ENCODE measurements around the gene GNG7. TPM values are rescaled to one million over a fixed set of nuclear protein-coding genes. Genes with fewer than 3 reads are reported as not detected.
"Not testable (repeated sequence)": the region's sequence is repeated elsewhere in the genome, so short reads cannot be mapped to it uniquely, and the experiment has no call there.

GNG7 gene
- total RNA-seq, 2 experiments from 2014 or later = 1.1 to 1.2 TPM

DNA sequence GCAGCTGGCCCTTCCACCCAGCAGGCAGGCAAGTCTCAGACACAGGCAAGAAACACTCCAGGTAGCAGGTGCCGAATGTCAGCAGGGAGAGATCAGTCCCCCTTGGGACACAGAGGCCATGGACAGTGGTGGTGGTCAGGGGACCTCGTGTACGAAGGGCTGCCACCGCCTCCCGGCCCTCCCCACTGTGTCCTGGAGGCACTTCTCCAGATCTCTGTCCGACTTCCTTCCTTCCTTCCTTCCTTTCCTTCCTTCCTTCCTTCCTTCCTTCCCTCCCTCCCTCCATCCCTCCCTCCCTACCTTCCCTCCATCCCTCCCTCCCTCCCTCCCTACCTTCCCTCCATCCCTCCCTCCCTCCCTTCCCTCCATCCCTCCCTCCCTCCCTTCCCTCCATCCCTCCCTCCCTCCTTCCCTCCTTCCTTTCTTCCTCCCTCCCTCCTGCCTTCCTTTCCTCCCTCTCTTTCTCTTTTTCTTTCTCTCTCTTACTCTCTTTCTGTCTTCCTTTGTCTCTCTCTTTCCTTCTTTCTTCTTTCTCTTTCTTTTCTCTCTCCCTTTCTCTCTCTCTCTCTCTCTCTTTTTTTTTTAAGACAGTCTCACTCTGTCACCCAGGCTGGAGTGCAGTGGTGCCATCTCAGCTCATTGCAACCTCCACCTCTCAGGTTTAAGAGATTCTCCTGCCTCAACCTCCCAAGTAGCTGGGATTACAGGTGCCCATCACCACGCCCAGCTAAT, 51.3 kb downstream of the GNG7 start:
- not testable (repeated sequence) for H3K27me3 Mint-ChIP-seq

DNA sequence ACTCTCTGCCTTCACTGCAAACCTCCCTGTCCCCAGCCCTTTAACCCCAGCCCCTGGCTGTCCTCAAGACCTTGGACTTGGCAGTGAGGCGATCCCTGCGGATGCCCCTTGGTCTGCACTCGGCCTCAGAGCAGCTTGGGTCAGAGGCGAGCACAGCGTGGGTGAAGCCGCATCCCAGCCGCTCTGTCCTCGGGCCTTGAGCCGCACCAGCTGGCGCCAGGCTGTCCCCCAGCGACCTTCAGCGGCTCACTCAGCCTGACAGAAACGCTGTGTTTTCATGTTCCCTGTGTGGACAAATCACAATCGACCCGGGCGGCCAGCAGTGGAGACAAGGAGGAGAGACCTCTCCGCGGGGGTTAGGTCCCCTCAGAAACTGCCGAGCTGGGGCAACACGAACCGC, 52.0 kb downstream of the GNG7 start:
- H3K9me3 Mint-ChIP-seq = no peaks in the 10 kb centered on the region
- CTCF ChIA-PET = no interaction called here
- POLR2A ChIA-PET = no interaction called here
- H3K27me3 Mint-ChIP-seq = no peaks in the 10 kb centered on the region
- H3K36me3 Mint-ChIP-seq (ENCODE audit: low read depth) = no peaks in the 10 kb centered on the region
- no peaks in the 10 kb centered on the region for H3K4me1 Mint-ChIP-seq
- no peak overlapping the region for H3K27ac Mint-ChIP-seq
- no peak overlapping the region for H3K4me3 Mint-ChIP-seq
- DNase-seq = no peak

More for the DNA sequence above, 51.3 kb downstream of the GNG7 start:
- POLR2A ChIA-PET; H3K4me1 Mint-ChIP-seq; H3K9me3 Mint-ChIP-seq; H3K27ac Mint-ChIP-seq; H3K36me3 Mint-ChIP-seq (ENCODE audit: low read depth); H3K4me3 Mint-ChIP-seq; DNase-seq: not testable (repeated sequence)
- CTCF ChIA-PET = interaction anchor here (0.7 kb wide), 1 partner anchor 11 kb away, joined by 3 read pairs; no protein-coding TSS in a partner anchor

DNA sequence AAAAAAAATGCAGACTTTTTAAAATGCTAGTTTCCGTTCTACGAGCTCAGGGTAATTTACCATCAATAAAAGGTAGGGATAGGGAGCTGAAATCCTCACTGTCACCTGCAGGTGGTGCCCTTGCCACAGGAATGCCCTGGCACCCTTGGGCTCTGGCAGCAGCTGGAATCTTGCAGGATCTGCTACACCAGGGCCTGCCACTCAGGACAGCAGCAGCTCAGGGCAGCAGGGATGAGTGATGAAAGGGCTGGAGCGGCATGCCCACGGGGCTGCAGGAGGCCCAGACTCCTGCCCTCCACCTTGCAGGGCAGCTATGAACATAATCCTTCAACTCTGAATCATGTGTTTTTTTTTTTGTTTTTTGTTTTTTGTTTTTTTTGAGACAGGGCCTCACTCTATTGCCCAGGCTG, 54.0 kb downstream of the GNG7 start:
- ChIA-PET POLR2A (interaction anchor here (0.6 to 1.0 kb wide), 2 partner anchors 9 to 271 kb away, joined by 3 to 4 read pairs; no protein-coding TSS in a partner anchor), CTCF (interaction anchor here (0.6 to 2.1 kb wide), 19 partner anchors 11 to 299 kb away, joined by 3 to 19 read pairs (median 4); partner anchors contain the start of genes GNG7, SGTA and SLC39A3)
- Mint-ChIP-seq H3K9me3 (no peaks in the 10 kb centered on the region), H3K27ac (no peak overlapping the region), H3K27me3 (no peaks in the 10 kb centered on the region), H3K4me1 (no peaks in the 10 kb centered on the region), H3K4me3 (no peak overlapping the region), H3K36me3 (ENCODE audit: low read depth) (no peaks in the 10 kb centered on the region)
- peak; percentile 78 for DNase-seq

DNA sequence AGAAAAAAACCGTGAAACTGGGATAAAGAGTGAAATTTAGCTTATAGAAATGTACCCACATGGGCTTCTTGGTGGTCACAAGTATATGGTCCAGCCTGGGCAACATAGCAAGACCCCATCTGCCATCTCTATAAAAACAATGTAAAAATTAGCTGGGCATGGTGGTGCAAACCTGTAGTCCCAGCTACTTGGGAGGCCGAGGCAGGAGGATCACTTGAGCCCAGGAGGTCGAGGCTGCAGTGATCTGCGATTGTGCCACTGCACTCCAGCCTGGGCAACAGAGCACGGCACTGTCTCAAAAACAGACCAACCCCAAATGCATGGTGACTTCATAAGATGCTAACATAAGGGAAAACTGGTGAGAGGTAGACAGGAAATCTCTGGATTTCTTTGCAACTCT, 54.4 kb downstream of the GNG7 start:
- no peaks in the 10 kb centered on the region for H3K27me3 Mint-ChIP-seq
- no peaks in the 10 kb centered on the region for H3K36me3 Mint-ChIP-seq (ENCODE audit: low read depth)
- no peaks in the 10 kb centered on the region for H3K9me3 Mint-ChIP-seq
- DNase-seq = no peak
- ChIA-PET CTCF (interaction anchor here (0.6 to 2.1 kb wide), 20 partner anchors 11 to 299 kb away, joined by 3 to 19 read pairs (median 4); partner anchors contain the start of genes GNG7, SGTA and SLC39A3), POLR2A (interaction anchor here (0.6 to 1.0 kb wide), 2 partner anchors 9 to 272 kb away, joined by 3 to 4 read pairs; no protein-coding TSS in a partner anchor)
- H3K4me3 Mint-ChIP-seq = no peak overlapping the region
- no peak overlapping the region for H3K27ac Mint-ChIP-seq
- H3K4me1 Mint-ChIP-seq = no peaks in the 10 kb centered on the region

DNA sequence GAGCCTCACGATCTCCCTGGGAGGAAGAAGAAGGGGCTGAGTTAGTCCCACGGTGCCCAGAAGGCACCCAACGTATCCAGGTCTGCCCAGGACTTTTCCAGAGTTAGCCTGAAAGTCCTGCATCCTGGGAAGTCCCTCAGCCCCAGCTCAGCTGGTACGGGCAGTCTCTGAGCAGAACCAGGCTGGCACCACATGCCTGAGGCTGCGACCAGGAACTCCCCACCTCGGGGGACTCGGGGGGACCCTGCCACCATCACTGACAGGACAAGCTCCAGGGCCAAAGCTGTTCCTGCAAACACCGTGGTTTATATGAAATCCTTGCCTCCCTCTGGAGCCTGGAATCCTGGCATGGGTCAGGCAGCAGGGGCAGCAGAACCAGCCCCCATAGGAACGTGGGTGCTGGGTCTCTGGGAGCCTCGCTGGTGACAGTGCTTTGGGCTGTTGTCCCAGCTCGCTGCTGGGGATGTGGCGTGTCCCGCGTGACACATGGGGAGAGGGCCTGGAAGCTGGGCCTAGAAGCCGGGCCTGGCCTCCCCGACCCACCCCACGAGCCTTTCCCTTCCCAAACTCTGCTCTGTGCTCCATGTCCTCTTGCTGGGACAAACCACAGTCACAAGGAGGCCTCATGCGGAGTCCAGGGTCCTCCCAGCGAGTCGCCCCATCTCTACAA, 55.5 kb downstream of the GNG7 start:
- no peaks in the 10 kb centered on the region for H3K36me3 Mint-ChIP-seq (ENCODE audit: low read depth)
- CTCF ChIA-PET = interaction anchor here (0.9 to 2.1 kb wide), 4 partner anchors 10 to 152 kb away, joined by 4 to 9 read pairs (median 4); no protein-coding TSS in a partner anchor

DNA sequence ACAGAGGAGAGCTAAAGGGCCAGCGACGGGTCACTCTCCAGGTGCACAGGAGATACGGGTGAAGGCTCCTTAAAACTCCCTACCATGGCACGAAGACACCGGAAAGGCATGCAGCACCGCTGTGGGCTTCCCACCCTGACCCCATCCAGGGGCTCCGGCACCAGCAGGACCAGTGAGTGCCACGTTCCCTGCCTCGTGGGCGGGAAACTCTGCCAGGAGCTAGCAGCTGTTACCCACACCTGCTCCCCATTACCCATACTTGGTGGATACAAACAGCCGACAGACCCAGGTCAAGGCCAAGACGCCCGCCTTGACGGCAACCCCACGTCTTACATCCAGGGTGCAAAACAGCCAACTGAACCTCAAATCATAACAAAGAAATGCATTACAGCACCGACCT, 56.7 kb downstream of the GNG7 start:
- H3K4me3 Mint-ChIP-seq = no peak overlapping the region
- no peaks in the 10 kb centered on the region for H3K9me3 Mint-ChIP-seq
- DNase-seq = no peak
- CTCF ChIA-PET = no interaction called here
- H3K27me3 Mint-ChIP-seq = no peaks in the 10 kb centered on the region
- H3K36me3 Mint-ChIP-seq (ENCODE audit: low read depth) = no peaks in the 10 kb centered on the region
- POLR2A ChIA-PET = no interaction called here
- no peak overlapping the region for H3K27ac Mint-ChIP-seq
- no peaks in the 10 kb centered on the region for H3K4me1 Mint-ChIP-seq

More for the DNA sequence above, 55.5 kb downstream of the GNG7 start:
- DNase-seq = no peak
- POLR2A ChIA-PET = no interaction called here
- Mint-ChIP-seq H3K27ac (no peak overlapping the region), H3K27me3 (no peaks in the 10 kb centered on the region), H3K4me1 (no peaks in the 10 kb centered on the region), H3K9me3 (no peaks in the 10 kb centered on the region), H3K4me3 (no peak overlapping the region)

DNA sequence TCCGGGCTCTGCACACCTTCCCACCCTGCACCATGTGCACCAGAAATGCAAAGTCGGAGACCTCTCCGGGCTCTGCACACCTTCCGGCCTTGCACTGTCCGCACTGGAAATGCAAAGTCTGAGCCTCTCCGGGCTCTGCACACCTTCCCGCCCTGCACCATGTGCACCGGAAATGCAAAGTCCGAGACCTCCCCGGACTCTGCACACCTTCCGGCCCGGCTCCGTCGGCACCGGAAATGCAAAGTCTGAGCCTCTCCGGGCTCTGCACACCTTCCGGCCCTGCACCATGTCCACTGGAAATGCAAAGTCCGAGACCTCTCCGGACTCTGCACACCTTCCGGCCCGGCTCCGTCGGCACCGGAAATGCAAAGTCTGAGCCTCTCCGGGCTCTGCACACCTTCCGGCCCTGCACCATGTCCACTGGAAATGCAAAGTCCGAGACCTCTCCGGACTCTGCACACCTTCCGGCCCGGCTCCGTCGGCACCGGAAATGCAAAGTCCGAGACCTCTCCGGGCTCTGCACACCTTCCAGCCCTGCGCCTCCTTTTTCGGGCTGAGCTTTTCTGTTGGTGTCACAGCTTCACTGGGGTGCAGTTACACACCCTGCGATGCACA, 59.3 kb downstream of the GNG7 start:
- H3K27ac Mint-ChIP-seq; H3K4me1 Mint-ChIP-seq; CTCF ChIA-PET; H3K4me3 Mint-ChIP-seq; DNase-seq; H3K9me3 Mint-ChIP-seq; H3K27me3 Mint-ChIP-seq; POLR2A ChIA-PET; H3K36me3 Mint-ChIP-seq (ENCODE audit: low read depth): not testable (repeated sequence)

DNA sequence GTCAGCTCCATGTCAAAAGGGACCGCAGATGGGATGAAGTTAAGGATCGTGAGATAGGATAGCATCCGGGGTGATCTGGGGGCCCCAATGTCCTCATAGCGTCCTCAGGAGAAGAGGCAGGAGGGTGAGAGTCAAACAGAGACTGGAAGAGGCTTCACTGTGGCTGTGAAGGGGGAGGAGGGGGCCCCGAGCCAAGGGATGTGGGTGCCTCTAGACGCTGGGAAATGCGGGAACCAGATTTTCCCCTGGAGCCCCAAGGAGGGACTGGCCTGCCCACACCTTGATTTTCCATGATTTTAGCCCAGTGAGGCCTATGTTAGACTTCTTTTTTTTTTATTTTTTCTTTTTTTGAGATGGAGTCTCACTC, 61.2 kb downstream of the GNG7 start:
- Mint-ChIP-seq H3K27me3 (peaks cover 6% of the 10 kb centered on the region), H3K4me1 (peaks cover 16% of the 10 kb centered on the region), H3K9me3 (no peaks in the 10 kb centered on the region), H3K4me3 (no peak overlapping the region), H3K36me3 (ENCODE audit: low read depth) (no peaks in the 10 kb centered on the region), H3K27ac (no peak overlapping the region)
- CTCF ChIA-PET = interaction anchor here (0.6 kb wide), 1 partner anchor 315 kb away, joined by 3 read pairs; no protein-coding TSS in a partner anchor
- POLR2A ChIA-PET = no interaction called here
- no peak for DNase-seq

DNA sequence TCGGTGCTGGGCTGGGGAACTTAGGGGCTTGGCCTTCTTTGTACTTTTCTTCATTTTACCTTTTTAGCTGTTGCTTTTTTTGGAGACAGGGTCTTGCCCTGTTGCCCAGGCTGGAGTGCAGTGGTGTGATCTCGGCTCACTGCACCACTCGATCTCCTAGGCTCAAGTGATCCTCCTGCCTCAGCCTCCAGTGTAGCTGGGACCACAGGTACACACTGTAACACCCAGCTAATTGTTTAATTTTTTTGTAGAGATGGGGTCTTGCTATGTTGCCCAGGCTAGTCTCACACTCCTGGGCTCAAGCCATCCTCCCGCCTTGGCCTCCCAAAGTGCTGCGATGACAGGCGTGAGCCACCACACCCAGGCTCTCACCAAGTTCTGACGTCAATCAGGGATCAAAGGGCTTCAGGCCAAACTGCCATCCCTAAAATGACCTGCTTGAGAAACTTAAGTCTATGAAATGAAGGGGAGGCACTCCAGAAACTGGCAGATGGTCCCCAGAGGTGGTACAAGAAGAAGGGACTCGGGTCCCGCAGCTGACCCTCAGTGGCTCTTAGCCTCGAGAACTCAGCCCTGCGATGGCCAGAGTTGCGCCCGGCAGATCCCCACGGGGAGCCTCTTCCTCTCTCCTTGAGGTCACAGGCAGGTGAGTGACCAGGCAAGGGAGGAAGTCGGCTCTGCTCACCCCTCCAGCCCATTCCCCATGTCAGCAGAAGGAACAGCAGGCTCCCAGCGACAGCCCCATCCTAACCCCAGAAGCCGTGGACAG, 61.7 kb downstream of the GNG7 start:
- POLR2A ChIA-PET = no interaction called here
- Mint-ChIP-seq H3K4me1 (peaks cover 16% of the 10 kb centered on the region), H3K27me3 (peaks cover 6% of the 10 kb centered on the region), H3K4me3 (no peak overlapping the region), H3K9me3 (no peaks in the 10 kb centered on the region), H3K36me3 (ENCODE audit: low read depth) (no peaks in the 10 kb centered on the region), H3K27ac (no peak overlapping the region)
- CTCF ChIA-PET = no interaction called here
- DNase-seq = no peak

DNA sequence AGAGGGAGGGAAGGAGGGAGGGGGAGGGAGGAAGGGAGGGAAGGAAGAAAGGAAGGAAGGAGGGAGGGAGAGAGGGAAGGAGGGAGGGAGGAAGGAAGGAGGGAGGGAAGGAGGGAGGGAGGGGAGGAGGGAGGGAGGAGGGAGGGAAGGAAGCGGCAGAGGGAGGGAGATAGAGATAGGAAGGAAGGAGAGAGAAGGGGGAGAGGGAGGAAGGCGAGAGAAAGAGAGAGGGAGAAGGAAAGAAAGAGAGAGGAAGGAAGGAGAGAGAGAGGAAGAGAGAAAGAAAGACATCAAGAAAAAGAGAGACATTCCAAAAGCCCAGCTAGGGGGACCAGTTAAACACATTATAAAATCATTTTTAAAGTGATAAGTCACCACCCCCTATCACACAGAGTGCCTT, 62.5 kb downstream of the GNG7 start:
- peaks cover 6% of the 10 kb centered on the region for H3K27me3 Mint-ChIP-seq
- no peak overlapping the region for H3K4me3 Mint-ChIP-seq
- H3K9me3 Mint-ChIP-seq = no peaks in the 10 kb centered on the region
- H3K4me1 Mint-ChIP-seq = peaks cover 16% of the 10 kb centered on the region
- DNase-seq = no peak
- CTCF ChIA-PET = no interaction called here
- H3K36me3 Mint-ChIP-seq (ENCODE audit: low read depth) = no peaks in the 10 kb centered on the region
- no peak overlapping the region for H3K27ac Mint-ChIP-seq
- POLR2A ChIA-PET = no interaction called here

DNA sequence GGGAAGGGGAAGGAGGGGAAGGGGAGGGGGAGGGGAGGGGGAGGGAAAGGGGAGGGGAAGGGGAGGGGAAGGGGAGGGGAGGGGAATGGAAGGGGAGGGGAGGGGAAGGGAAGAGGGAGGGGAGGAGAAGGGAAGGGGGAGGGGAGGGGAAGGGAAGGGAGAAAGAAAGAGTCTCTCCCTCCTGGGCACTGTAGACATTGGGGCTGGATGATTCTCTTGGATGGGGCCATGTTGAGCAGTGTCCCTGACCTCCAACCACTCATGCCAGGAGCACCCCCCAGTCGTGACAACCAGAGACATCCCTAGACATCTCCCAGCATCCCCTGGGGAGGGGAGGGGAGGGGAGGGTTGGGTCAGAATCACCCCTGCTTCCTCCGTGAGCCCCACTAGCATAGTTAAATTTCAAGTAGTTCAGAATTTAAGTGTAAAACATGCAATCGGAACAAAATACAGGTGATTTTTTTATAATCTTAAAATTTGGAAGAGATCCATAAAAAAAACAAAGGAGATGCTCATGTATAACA, 64.0 kb downstream of the GNG7 start:
- Mint-ChIP-seq H3K4me1 (peaks cover 16% of the 10 kb centered on the region), H3K4me3 (no peak overlapping the region), H3K27me3 (peaks cover 6% of the 10 kb centered on the region), H3K9me3 (no peaks in the 10 kb centered on the region), H3K27ac (no peak overlapping the region), H3K36me3 (ENCODE audit: low read depth) (no peaks in the 10 kb centered on the region)
- CTCF ChIA-PET = interaction anchor here (1.6 kb wide), 1 partner anchor 162 kb away, joined by 18 read pairs; the partner anchor contains the start of gene GADD45B
- no peak for DNase-seq
- POLR2A ChIA-PET = no interaction called here

DNA sequence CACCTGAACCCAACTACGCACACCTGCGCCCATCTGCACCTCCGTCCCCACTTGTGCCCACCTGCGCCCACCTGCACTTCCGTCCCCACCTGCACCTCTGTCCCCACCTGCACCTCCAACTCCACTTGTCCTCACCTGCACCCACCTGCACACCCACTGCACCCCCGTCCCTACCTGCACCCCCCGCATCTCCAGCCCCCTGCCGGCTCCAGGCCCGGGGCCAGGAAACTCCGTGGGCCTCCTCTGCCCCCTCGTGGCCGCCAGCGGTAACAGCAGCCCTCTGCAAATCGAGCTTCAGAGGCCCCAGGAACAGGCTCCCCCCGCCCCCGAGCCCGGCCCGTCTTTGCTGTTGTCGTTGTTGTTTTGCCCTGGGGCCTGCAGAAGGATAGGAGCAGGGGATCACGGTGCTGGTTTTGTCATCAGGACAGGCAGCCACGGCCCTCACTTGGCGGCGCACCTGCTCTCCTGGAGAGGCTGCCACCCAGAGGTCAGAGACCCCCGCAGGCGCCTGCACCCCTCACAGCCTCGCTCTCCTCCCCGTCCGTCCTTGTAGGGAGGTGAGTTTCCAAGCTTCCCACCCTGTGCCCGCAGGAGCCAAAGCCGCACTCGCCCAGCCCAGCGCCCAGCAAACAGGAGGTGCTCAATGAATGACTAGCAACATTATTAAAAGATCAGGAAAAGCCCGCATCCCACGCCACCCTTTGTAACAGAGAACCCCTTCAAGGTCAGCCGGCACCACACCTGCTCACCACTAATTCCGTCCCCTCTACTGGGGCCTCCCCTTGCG, 65.4 kb downstream of the GNG7 start:
- ChIA-PET CTCF (interaction anchor here (0.6 to 2.5 kb wide), 26 partner anchors 9 to 1243 kb away, joined by 3 to 18 read pairs (median 4); partner anchors contain the start of genes GADD45B and LMNB2), POLR2A (interaction anchor here (0.6 to 1.3 kb wide), 2 partner anchors 161 to 163 kb away, joined by 3 read pairs; partner anchors contain the start of gene GADD45B)
- H3K36me3 Mint-ChIP-seq (ENCODE audit: low read depth) = no peaks in the 10 kb centered on the region
- H3K27me3 Mint-ChIP-seq = peaks cover 6% of the 10 kb centered on the region
- no peaks in the 10 kb centered on the region for H3K9me3 Mint-ChIP-seq
- H3K27ac Mint-ChIP-seq = no peak overlapping the region
- peak overlapping the region; percentile 36 for H3K4me3 Mint-ChIP-seq
- peak; percentile 78 for DNase-seq
- peaks cover 19% of the 10 kb centered on the region for H3K4me1 Mint-ChIP-seq

All from activated CD4-positive, alpha-beta T cell treated with anti-CD3 and anti-CD28 coated beads, Interleukin-2, amount 10 ng/mL, durations not matched to agents 7 days and 5 days (primary cell).